ENCODE data around the gene CD93.

Gene CD93

GRCh38 chr20:23097636-23098580 is 11.8 kb upstream of the CD93 start:
- no peak for DNase-seq

- DNase-seq, result no peak
Measured at GRCh38 chr20:23096986-23097520, 10.9 kb upstream of the CD93 start.

- DNase-seq, result no peak
Measured at GRCh38 chr20:23096097-23096496, 10.0 kb upstream of the CD93 start.

GRCh38 chr20:23095499-23095898 is 9.4 kb upstream of the CD93 start:
- no peak for DNase-seq

- DNase-seq, result no peak
Measured at GRCh38 chr20:23094927-23095326, 8.8 kb upstream of the CD93 start.

- DNase-seq, result no peak
Measured at GRCh38 chr20:23094213-23094896, 8.2 kb upstream of the CD93 start.

GRCh38 chr20:23093613-23094012 is 7.5 kb upstream of the CD93 start:
- no peak for DNase-seq

- DNase-seq, result no peak
Measured at GRCh38 chr20:23092861-23093495, 6.9 kb upstream of the CD93 start.

GRCh38 chr20:23092384-23092756 is 6.2 kb upstream of the CD93 start:
- DNase-seq, result no peak

GRCh38 chr20:23091721-23092383 is 5.7 kb upstream of the CD93 start:
- DNase-seq, result no peak

GRCh38 chr20:23090878-23091277 is 4.8 kb upstream of the CD93 start:
- DNase-seq, result no peak

GRCh38 chr20:23090147-23090546 is 4.0 kb upstream of the CD93 start:
- DNase-seq, result no peak

GRCh38 chr20:23088866-23089265 is 2.7 kb upstream of the CD93 start:
- DNase-seq, result no peak

GRCh38 chr20:23087587-23088251 is 1.6 kb upstream of the CD93 start:
- DNase-seq, result no peak

- no peak for DNase-seq
Measured at GRCh38 chr20:23086931-23087411, 847 bp upstream of the CD93 start.

- DNase-seq, result no peak
Measured at GRCh38 chr20:23085436-23086055, 578 bp downstream of the CD93 start.

- DNase-seq, result no peak
Measured at GRCh38 chr20:23084845-23085365, 1.2 kb downstream of the CD93 start.

GRCh38 chr20:23084282-23084844 is 1.8 kb downstream of the CD93 start:
- DNase-seq, result no peak

GRCh38 chr20:23083553-23084220 is 2.4 kb downstream of the CD93 start:
- no peak for DNase-seq

GRCh38 chr20:23082846-23083552 is 3.1 kb downstream of the CD93 start:
- no peak for DNase-seq

Data from stimulated activated CD4-positive, alpha-beta T cell treated with anti-CD3 and anti-CD28 coated beads, Interleukin-1b, Interleukin-23, amount 100 ng/mL, for 48 hours (primary cell).